GM19324 (cell line): ENCODE data around the gene HSPG2.

ENCODE experiments used
- ATAC-seq: cut with Tn5 transposase; IDR thresholded peaks from one replicate; pipeline ENCODE4 v1.9.1; 2021; ENCODE audit warnings: mild to moderate bottlenecking, moderate library complexity; ENCODE audit not compliant: unreplicated experiment, low FRiP score

Gene HSPG2

GRCh38 chr1:21775985-21776562 is 161.0 kb downstream of the HSPG2 start:
- ATAC-seq = no peak

- ATAC-seq = no peak
Observed at GRCh38 chr1:21775550-21775914, 161.6 kb downstream of the HSPG2 start.

- ATAC-seq = no peak
Observed at GRCh38 chr1:21774835-21775549, 162.1 kb downstream of the HSPG2 start.

GRCh38 chr1:21773585-21773984 is 163.5 kb downstream of the HSPG2 start:
- peak; percentile 56 for ATAC-seq
